Measurements from ENCODE around the gene TUNAR.
"Not testable (repeated sequence)": the region's sequence is repeated elsewhere in the genome, so short reads cannot be mapped to it uniquely, and the experiment has no call there.

TUNAR gene

DNA sequence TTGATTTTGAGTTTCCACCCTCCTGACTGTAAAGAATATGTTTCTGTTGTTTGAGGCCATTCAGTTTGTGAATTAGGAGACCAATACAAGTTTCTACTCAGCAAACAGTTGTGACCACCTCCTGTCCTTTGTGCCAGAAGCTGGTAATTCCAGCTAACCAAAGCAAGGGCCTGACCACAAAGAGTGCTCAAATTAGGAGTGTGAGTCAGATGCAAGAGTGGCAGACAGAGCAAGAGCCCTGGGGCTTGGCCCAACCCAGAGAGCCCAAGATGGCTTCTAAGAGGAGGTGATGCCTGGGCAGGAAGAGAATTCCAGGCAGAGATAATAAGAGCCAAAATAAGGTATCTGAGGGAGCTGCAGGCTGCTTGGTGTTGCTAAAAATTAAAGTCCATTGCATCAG is 84.8 kb downstream of the TUNAR start:
- Mint-ChIP-seq H3K4me3 (no peak overlapping the region), H3K27me3 (ENCODE audit: low read depth) (peaks cover 13% of the 10 kb centered on the region), H3K4me1 (no peaks in the 10 kb centered on the region), H3K36me3 (ENCODE audit: low read depth) (no peaks in the 10 kb centered on the region), H3K9me3 (no peaks in the 10 kb centered on the region), H3K27ac (no peak overlapping the region)
- TF ChIP-seq, protein P1, sequence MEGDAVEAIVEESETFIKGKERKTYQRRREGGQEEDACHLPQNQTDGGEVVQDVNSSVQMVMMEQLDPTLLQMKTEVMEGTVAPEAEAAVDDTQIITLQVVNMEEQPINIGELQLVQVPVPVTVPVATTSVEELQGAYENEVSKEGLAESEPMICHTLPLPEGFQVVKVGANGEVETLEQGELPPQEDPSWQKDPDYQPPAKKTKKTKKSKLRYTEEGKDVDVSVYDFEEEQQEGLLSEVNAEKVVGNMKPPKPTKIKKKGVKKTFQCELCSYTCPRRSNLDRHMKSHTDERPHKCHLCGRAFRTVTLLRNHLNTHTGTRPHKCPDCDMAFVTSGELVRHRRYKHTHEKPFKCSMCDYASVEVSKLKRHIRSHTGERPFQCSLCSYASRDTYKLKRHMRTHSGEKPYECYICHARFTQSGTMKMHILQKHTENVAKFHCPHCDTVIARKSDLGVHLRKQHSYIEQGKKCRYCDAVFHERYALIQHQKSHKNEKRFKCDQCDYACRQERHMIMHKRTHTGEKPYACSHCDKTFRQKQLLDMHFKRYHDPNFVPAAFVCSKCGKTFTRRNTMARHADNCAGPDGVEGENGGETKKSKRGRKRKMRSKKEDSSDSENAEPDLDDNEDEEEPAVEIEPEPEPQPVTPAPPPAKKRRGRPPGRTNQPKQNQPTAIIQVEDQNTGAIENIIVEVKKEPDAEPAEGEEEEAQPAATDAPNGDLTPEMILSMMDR (IDR thresholded peaks at IDR 0.05; ENCODE audit: unreplicated experiment in 3 of 3): no peak

DNA sequence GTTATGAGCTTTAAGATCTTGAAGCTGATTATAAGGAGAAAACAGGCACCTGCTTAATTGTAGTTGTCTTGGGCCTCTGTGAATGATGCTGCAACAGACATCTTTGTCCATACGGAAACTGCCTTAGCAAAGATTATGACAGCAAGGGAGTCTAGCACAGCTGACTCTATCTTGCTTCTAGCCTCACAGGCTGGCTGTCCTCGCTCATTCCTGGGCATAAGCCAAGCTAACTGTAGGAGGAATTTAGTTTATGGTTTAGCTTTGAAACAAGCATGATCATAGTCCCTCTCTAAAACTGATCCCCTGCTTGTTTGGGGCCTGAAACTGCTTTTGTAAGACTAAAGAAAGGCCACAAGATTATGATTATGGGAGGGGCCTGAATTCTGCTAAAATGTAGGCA is 88.3 kb downstream of the TUNAR start:
- Mint-ChIP-seq H3K4me3 (no peak overlapping the region), H3K27me3 (ENCODE audit: low read depth) (peaks cover 11% of the 10 kb centered on the region), H3K4me1 (no peaks in the 10 kb centered on the region), H3K9me3 (no peaks in the 10 kb centered on the region), H3K36me3 (ENCODE audit: low read depth) (no peaks in the 10 kb centered on the region), H3K27ac (no peak overlapping the region)
- TF ChIP-seq, protein P1 (IDR thresholded peaks at IDR 0.05; ENCODE audit: unreplicated experiment in 3 of 3): no peak

DNA sequence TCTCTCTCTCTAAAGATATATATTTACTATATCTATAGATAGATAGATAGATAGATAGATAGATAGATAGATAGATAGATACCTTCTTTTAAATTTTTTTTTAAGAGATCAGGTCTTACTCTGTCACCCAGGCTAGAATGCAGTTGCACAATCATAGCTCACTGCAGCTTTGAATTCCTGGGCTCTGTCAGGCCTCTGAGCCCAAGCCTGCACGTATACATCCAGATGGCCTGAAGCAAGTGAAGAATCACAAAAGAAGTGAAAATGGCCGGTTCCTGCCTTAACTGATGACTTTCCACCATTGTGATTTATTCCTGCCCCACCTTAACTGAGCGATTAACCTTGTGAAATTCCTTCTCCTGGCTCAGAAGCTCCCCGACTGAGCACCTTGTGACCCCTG is 91.4 kb downstream of the TUNAR start:
- not testable (repeated sequence) for H3K4me1 Mint-ChIP-seq; H3K9me3 Mint-ChIP-seq; H3K27ac Mint-ChIP-seq; H3K4me3 Mint-ChIP-seq; H3K36me3 Mint-ChIP-seq (ENCODE audit: low read depth); H3K27me3 Mint-ChIP-seq (ENCODE audit: low read depth)

All from nephron (organoid).